SK-N-SH (cell line): ENCODE data around the gene CT55. TPM values are rescaled to one million over a fixed set of nuclear protein-coding genes. Genes with fewer than 3 reads are reported as not detected.

Experiments
- CTCF ChIA-PET: fragments of 300-600, 350-600 bp; formaldehyde crosslinking; extraction: SDS; loops from one replicate; lab custom pipeline; 2021; lab: Yijun Ruan, JAX
- POLR2A ChIA-PET: fragments of 350-600 bp; sonication (Branson Sonifier 250); formaldehyde crosslinking; extraction: SDS; loops from one replicate; lab custom pipeline; 2020; ENCODE audit warnings: antibody characterized with exemption, inconsistent platforms; lab: Yijun Ruan, JAX
- DNase-seq: peaks from one replicate; pipeline ENCODE4 v3.0.0; 2012
- H2AFZ ChIP-seq: fragments of 200-600 bp; sonication (generic); 2 replicates; pipeline ENCODE4 v1.8.1; 2016; ENCODE audit warnings: antibody characterized with exemption, mild to moderate bottlenecking, low read depth
- H3F3A ChIP-seq: fragments of 200-600 bp; sonication (generic); replicated peaks from 2 replicates; pipeline ENCODE3; 2016; ENCODE audit warnings: antibody characterized with exemption, mild to moderate bottlenecking; ENCODE audit not compliant: insufficient read depth
- H3K27ac ChIP-seq, 2 experiments: fragments of 200-500 bp in 1 of 2; fragments of 200-600 bp in 1 of 2; sonication (Bioruptor generic) in 1 of 2; sonication (generic), shearing (Covaris generic) in 1 of 2; 2 replicates each; pipeline versions ENCODE4 v1.5.1 to v1.6.1; 2014 to 2016; ENCODE audit warnings: low read depth in 2 of 2, inconsistent platforms in 1 of 2, low read length in 1 of 2, mild to moderate bottlenecking in 1 of 2, mixed read lengths in 1 of 2
- H3K27me3 ChIP-seq: fragments of 200-600 bp; sonication (generic), shearing (Covaris generic); 2 replicates; pipeline ENCODE4 v1.6.1; 2016; ENCODE audit warnings: mixed run types; ENCODE audit not compliant: insufficient read depth
- H3K36me3 ChIP-seq, 2 experiments: fragments of 200-500 bp in 1 of 2; fragments of 200-600 bp in 1 of 2; sonication (Bioruptor generic) in 1 of 2; sonication (generic) in 1 of 2; replicated peaks in 1 of 2; 2 replicates each; pipeline versions ENCODE3 to v1.5.1; 2014 to 2016; ENCODE audit warnings: low read length in 1 of 2, mild to moderate bottlenecking in 1 of 2; ENCODE audit not compliant: insufficient read depth in 2 of 2, control insufficient read depth in 1 of 2
- H3K4me1 ChIP-seq, 2 experiments: fragments of 200-500 bp in 1 of 2; fragments of 200-600 bp in 1 of 2; sonication (Bioruptor generic) in 1 of 2; sonication (generic), shearing (Covaris generic) in 1 of 2; 2 replicates each; pipeline versions ENCODE4 v1.5.1 to v1.6.1; 2014 to 2016; ENCODE audit warnings: low read depth in 1 of 2, low read length in 1 of 2, mixed run types in 1 of 2; ENCODE audit not compliant: insufficient read depth in 2 of 2, control insufficient read depth in 1 of 2
- H3K4me2 ChIP-seq: fragments of 200-600 bp; sonication (generic), shearing (Covaris generic); 2 replicates; pipeline ENCODE4 v1.6.1; 2017; ENCODE audit warnings: mixed run types
- H3K4me3 ChIP-seq, 2 experiments: fragments of 200-500 bp in 1 of 2; fragments of 200-600 bp in 1 of 2; sonication (Bioruptor generic) in 1 of 2; sonication (generic), shearing (Covaris generic) in 1 of 2; 2 replicates each; pipeline versions ENCODE4 v1.5.1 to v1.8.1; 2014 to 2016; ENCODE audit warnings: low read depth in 2 of 2, inconsistent platforms in 1 of 2, low read length in 1 of 2, mild to moderate bottlenecking in 1 of 2, mixed read lengths in 1 of 2, moderate library complexity in 1 of 2
- H3K79me2 ChIP-seq: fragments of 200-600 bp; sonication (generic); 2 replicates; pipeline ENCODE4 v1.8.1; 2017; ENCODE audit warnings: mild to moderate bottlenecking; ENCODE audit not compliant: insufficient read depth
- H3K9ac ChIP-seq: fragments of 200-600 bp; sonication (generic); 2 replicates; pipeline ENCODE4 v1.6.1; 2017; ENCODE audit warnings: mixed run types
- H3K9me2 ChIP-seq: fragments of 200-600 bp; sonication (generic); 2 replicates; pipeline ENCODE4 v1.6.1; 2017; ENCODE audit warnings: mixed run types
- H3K9me3 ChIP-seq: fragments of 200-600 bp; sonication (generic); 2 replicates; pipeline ENCODE4 v1.6.1; 2017; ENCODE audit warnings: mixed run types, mild to moderate bottlenecking, moderate library complexity
- H4K20me1 ChIP-seq: fragments of 200-600 bp; sonication (generic); 2 replicates; pipeline ENCODE4 v1.6.1; 2017; ENCODE audit warnings: mild to moderate bottlenecking, mixed run types; ENCODE audit not compliant: insufficient read depth
- CHD2 ChIP-seq: fragments of 150-350 bp; IDR thresholded peaks from 2 replicates; pipeline ENCODE4 v1.6.1; 2018; ENCODE audit warnings: low read length; ENCODE audit not compliant: partially characterized antibody
- ELF1 ChIP-seq: IDR thresholded peaks from 2 replicates; pipeline ENCODE4 v1.4.0; 2012
- EZH2phosphoT487 ChIP-seq: fragments of 200-600 bp; sonication (generic); IDR thresholded peaks from 2 replicates; pipeline ENCODE4 v1.6.1; 2017; ENCODE audit warnings: low read depth, mixed run types, mild to moderate bottlenecking, antibody characterized with exemption, moderate library complexity, borderline replicate concordance
- FOXJ3 ChIP-seq: sonication (generic); formaldehyde crosslinking; IDR thresholded peaks from 2 replicates; pipeline ENCODE4 v1.5.1; 2020; ENCODE audit warnings: mild to moderate bottlenecking, missing genetic modification reagents
- FOXM1 ChIP-seq: IDR thresholded peaks from 2 replicates; pipeline ENCODE4 v1.4.0; 2012; ENCODE audit warnings: low read depth, mild to moderate bottlenecking
- JUND ChIP-seq: IDR thresholded peaks from 2 replicates; pipeline ENCODE4 v1.4.0; 2012
- NFIC ChIP-seq: IDR thresholded peaks from 2 replicates; pipeline ENCODE4 v1.4.0; 2012; ENCODE audit warnings: borderline replicate concordance
- RAD21 ChIP-seq: IDR thresholded peaks from 2 replicates; pipeline ENCODE4 v1.6.1; 2012; ENCODE audit warnings: mild to moderate bottlenecking, low read length
- RFX5 ChIP-seq: IDR thresholded peaks from 2 replicates; pipeline ENCODE4 v1.6.1; 2012; ENCODE audit warnings: mild to moderate bottlenecking, improper control_type of control experiment, low read length
- SIN3A ChIP-seq: IDR thresholded peaks from 2 replicates; pipeline ENCODE4 v1.6.1; 2012; ENCODE audit warnings: low read depth, mild to moderate bottlenecking, low read length, moderate library complexity, borderline replicate concordance
- SMC3 ChIP-seq: IDR thresholded peaks from 2 replicates; pipeline ENCODE4 v1.6.1; 2012; ENCODE audit warnings: low read depth, low read length, improper control_type of control experiment
- TAF1 ChIP-seq: IDR thresholded peaks from 2 replicates; pipeline ENCODE4 v1.6.1; 2012; ENCODE audit warnings: low read depth, mild to moderate bottlenecking, low read length, moderate library complexity, borderline replicate concordance
- WGBS: methylation state at CpG from one replicate; pipeline ENCODE4 v1.1.6; 2017; ENCODE audit warnings: low lambda C conversion rate; 5-methylcytosine and 5-hydroxymethylcytosine counted together
- polyA plus RNA-seq, 3 experiments: library from polyadenylated mRNA; depleted of rRNA; stranded (reverse); fragments of >200 nt; gene quantifications; 2 replicates each; pipeline ENCODE4 v1.2.3, GENCODE V29; 2012
- TF ChIP-seq, protein P1 (sequence below): IDR thresholded peaks from 2 replicates; pipeline ENCODE4 v1.4.0; 2012; ENCODE audit warnings: low read depth, borderline replicate concordance

CT55 gene
- polyA plus RNA-seq, 1 of the 3 experiments (the other 2 are of a cell fraction) = 1.5 TPM

- DNase-seq = peak; percentile 11
- TF ChIP-seq TAF1 (no peak), NFIC (no peak), CHD2 (no peak), JUND (no peak), RFX5 (no peak), FOXJ3 (CRISPR knock-in tag) (no peak), SMC3 (no peak)
Observed at GRCh38 chrX:135194684-135195083, 23.5 kb upstream of the CT55 start.

DNA sequence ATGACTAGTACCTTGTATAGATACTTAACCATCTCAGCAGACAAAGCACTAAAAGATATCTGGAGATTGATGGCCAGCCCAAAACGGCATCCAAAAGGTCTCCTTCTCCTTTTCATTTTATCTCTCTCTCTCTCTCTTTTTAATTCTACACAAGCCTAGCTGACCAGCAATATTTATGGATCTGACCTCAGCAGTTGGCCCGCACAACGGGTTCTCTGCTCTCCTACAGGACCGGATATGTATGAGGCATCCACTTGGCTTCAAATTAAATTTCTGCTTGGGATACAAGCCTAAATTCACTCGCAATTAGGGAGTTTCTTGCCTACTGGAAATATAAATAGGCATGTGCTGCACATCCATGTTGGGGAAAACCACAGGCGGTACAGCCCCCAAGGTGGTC lies 22.5 kb upstream of the CT55 start:
- TF ChIP-seq FOXJ3 (CRISPR knock-in tag) (no peak), FOXM1 (no peak), EZH2phosphoT487 (no peak), RAD21 (no peak), SIN3A (no peak), SMC3 (no peak), RFX5 (no peak)
- TF ChIP-seq, protein P1, sequence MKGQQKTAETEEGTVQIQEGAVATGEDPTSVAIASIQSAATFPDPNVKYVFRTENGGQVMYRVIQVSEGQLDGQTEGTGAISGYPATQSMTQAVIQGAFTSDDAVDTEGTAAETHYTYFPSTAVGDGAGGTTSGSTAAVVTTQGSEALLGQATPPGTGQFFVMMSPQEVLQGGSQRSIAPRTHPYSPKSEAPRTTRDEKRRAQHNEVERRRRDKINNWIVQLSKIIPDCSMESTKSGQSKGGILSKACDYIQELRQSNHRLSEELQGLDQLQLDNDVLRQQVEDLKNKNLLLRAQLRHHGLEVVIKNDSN = no peak
- no peaks in the 10 kb centered on the region for H3F3A ChIP-seq
- H3K9ac ChIP-seq = no peak overlapping the region
- CTCF ChIA-PET = no interaction called here
- H3K9me3 ChIP-seq = no peaks in the 10 kb centered on the region
- no peaks in the 10 kb centered on the region for H3K79me2 ChIP-seq
- DNase-seq = no peak
- no peaks in the 10 kb centered on the region for H4K20me1 ChIP-seq
- POLR2A ChIA-PET = no interaction called here
- no peak overlapping the region for H3K4me2 ChIP-seq
- no peaks in the 10 kb centered on the region for H3K36me3 ChIP-seq
- 24% methylated on average over 5 of the region's 6 CpGs for WGBS
- H3K9me2 ChIP-seq = no peaks in the 10 kb centered on the region
- H3K27me3 ChIP-seq = peaks cover 11% of the 10 kb centered on the region; the same call in 1 of the 2 replicates
- no peak overlapping the region for H3K4me3 ChIP-seq
- H2AFZ ChIP-seq = no peak overlapping the region
- no peaks in the 10 kb centered on the region; a peak in 1 of 4 replicates for H3K4me1 ChIP-seq
- no peak overlapping the region for H3K27ac ChIP-seq

More at GRCh38 chrX:135194684-135195083, 23.5 kb upstream of the CT55 start:
- Histone ChIP-seq H3K4me2 (no peak overlapping the region), H3F3A (no peaks in the 10 kb centered on the region), H3K9me2 (no peaks in the 10 kb centered on the region), H3K79me2 (no peaks in the 10 kb centered on the region), H3K4me1 (no peaks in the 10 kb centered on the region; a peak in 1 of 4 replicates), H3K27ac (no peak overlapping the region), H4K20me1 (no peaks in the 10 kb centered on the region), H2AFZ (no peak overlapping the region), H3K27me3 (peaks cover 16% of the 10 kb centered on the region; the same call in 1 of the 2 replicates), H3K4me3 (no peak overlapping the region), H3K9me3 (no peaks in the 10 kb centered on the region), H3K36me3 (no peaks in the 10 kb centered on the region), H3K9ac (no peak overlapping the region)
- ChIA-PET CTCF (interaction anchor here (1.4 kb wide), 1 partner anchor 11 kb away, joined by 3 read pairs; no protein-coding TSS in a partner anchor), POLR2A (no interaction called here)
- 5% methylated on average over 4 of the region's 16 CpGs for WGBS

GRCh38 chrX:135191838-135192237 lies 20.6 kb upstream of the CT55 start:
- Histone ChIP-seq H3K27me3 (peaks cover 14% of the 10 kb centered on the region; the same call in 1 of the 2 replicates), H3K9me3 (no peaks in the 10 kb centered on the region), H3K36me3 (no peaks in the 10 kb centered on the region), H3K4me2 (no peak overlapping the region), H4K20me1 (no peaks in the 10 kb centered on the region), H3F3A (no peaks in the 10 kb centered on the region), H3K27ac (no peak overlapping the region), H3K4me3 (no peak overlapping the region), H3K4me1 (no peaks in the 10 kb centered on the region; a peak in 1 of 4 replicates), H3K9ac (no peak overlapping the region), H3K9me2 (no peaks in the 10 kb centered on the region), H2AFZ (no peak overlapping the region), H3K79me2 (no peaks in the 10 kb centered on the region)
- no peak for TF ChIP-seq ELF1
- ChIA-PET CTCF (no interaction called here), POLR2A (no interaction called here)
- DNase-seq = no peak
- 1% methylated on average over 3 of the region's 3 CpGs for WGBS
